Ishikawa (cell line): ENCODE results near the gene BCL2L11.

ENCODE experiments used
- CEBPB ChIP-seq: IDR thresholded peaks from 2 replicates; pipeline ENCODE4 v1.6.1; 2012
- CREB1 ChIP-seq: IDR thresholded peaks from 2 replicates; pipeline ENCODE4 v1.6.1; 2012; ENCODE audit warnings: low read depth
- EGR1 ChIP-seq: IDR thresholded peaks from 2 replicates; pipeline ENCODE4 v1.6.1; 2012
- EP300 ChIP-seq: IDR thresholded peaks from 2 replicates; pipeline ENCODE4 v1.6.1; 2012; ENCODE audit warnings: borderline replicate concordance
- FOXM1 ChIP-seq: IDR thresholded peaks from 2 replicates; pipeline ENCODE4 v1.6.1; 2012; ENCODE audit warnings: low read depth, borderline replicate concordance
- MAX ChIP-seq: IDR thresholded peaks from 2 replicates; pipeline ENCODE4 v1.6.1; 2012
- NFIC ChIP-seq: IDR thresholded peaks from 2 replicates; pipeline ENCODE4 v1.6.1; 2012
- RAD21 ChIP-seq: IDR thresholded peaks from 2 replicates; pipeline ENCODE4 v1.6.1; 2012; ENCODE audit warnings: low read depth
- REST ChIP-seq: IDR thresholded peaks from 2 replicates; pipeline ENCODE4 v1.6.1; 2012; ENCODE audit warnings: low read depth, mild to moderate bottlenecking
- TAF1 ChIP-seq: IDR thresholded peaks from 2 replicates; pipeline ENCODE4 v1.6.1; 2012; ENCODE audit warnings: low read depth, mild to moderate bottlenecking
- TCF12 ChIP-seq: IDR thresholded peaks from 2 replicates; pipeline ENCODE4 v1.6.1; 2012; ENCODE audit warnings: low read depth
- TEAD4 ChIP-seq: IDR thresholded peaks from 2 replicates; pipeline ENCODE4 v1.6.1; 2012
- USF1 ChIP-seq: IDR thresholded peaks from 2 replicates; pipeline ENCODE4 v1.6.1; 2012
- YY1 ChIP-seq: IDR thresholded peaks from 2 replicates; pipeline ENCODE4 v1.6.1; 2012; ENCODE audit warnings: low read depth
- ZBTB7A ChIP-seq: IDR thresholded peaks from 2 replicates; pipeline ENCODE4 v1.6.1; 2012; ENCODE audit warnings: low read depth

The BCL2L11 gene

GRCh38 chr2:111100765-111101162 lies 19.9 kb upstream of the BCL2L11 start:
- TF ChIP-seq EGR1: no peak
- TF ChIP-seq RAD21: no peak
- TF ChIP-seq REST: no peak
- TF ChIP-seq YY1: no peak
- TF ChIP-seq FOXM1: no peak
- no peak for TF ChIP-seq TAF1

- TF ChIP-seq YY1 (no peak), EP300 (no peak), ZBTB7A (no peak), MAX (no peak)
Observed at GRCh38 chr2:111101592-111101991, 19.1 kb upstream of the BCL2L11 start.

- no peak for TF ChIP-seq USF1
- TF ChIP-seq ZBTB7A: no peak
- TF ChIP-seq CEBPB: no peak
- no peak for TF ChIP-seq EGR1
- no peak for TF ChIP-seq TCF12
- no peak for TF ChIP-seq YY1
- no peak for TF ChIP-seq REST
- no peak for TF ChIP-seq MAX
Observed at GRCh38 chr2:111102216-111102615, 18.5 kb upstream of the BCL2L11 start.

GRCh38 chr2:111105926-111106325 lies 14.8 kb upstream of the BCL2L11 start:
- TF ChIP-seq YY1: no peak

GRCh38 chr2:111106706-111107105 lies 14.0 kb upstream of the BCL2L11 start:
- TF ChIP-seq MAX (no peak), REST (no peak), RAD21 (no peak), CEBPB (no peak), ZBTB7A (no peak), CREB1 (no peak), USF1 (no peak), NFIC (no peak), TAF1 (no peak), YY1 (no peak), TCF12 (no peak), EGR1 (no peak), TEAD4 (no peak)

- TF ChIP-seq TCF12: no peak
- TF ChIP-seq YY1: no peak
- TF ChIP-seq RAD21: no peak
- no peak for TF ChIP-seq TEAD4
- TF ChIP-seq MAX: no peak
- TF ChIP-seq CREB1: no peak
Observed at GRCh38 chr2:111108745-111109271, 11.9 kb upstream of the BCL2L11 start.
